GM18502 (cell line): ENCODE results near the gene CHRNA9.
A peak's percentile ranks its signal among the peaks of the same experiment; 100 is the strongest.

Source experiments
- ATAC-seq: cut with Tn5 transposase; IDR thresholded peaks from one replicate; pipeline ENCODE4 v1.9.1; 2021; ENCODE audit warnings: mild to moderate bottlenecking; ENCODE audit not compliant: unreplicated experiment, poor library complexity

The CHRNA9 gene

DNA sequence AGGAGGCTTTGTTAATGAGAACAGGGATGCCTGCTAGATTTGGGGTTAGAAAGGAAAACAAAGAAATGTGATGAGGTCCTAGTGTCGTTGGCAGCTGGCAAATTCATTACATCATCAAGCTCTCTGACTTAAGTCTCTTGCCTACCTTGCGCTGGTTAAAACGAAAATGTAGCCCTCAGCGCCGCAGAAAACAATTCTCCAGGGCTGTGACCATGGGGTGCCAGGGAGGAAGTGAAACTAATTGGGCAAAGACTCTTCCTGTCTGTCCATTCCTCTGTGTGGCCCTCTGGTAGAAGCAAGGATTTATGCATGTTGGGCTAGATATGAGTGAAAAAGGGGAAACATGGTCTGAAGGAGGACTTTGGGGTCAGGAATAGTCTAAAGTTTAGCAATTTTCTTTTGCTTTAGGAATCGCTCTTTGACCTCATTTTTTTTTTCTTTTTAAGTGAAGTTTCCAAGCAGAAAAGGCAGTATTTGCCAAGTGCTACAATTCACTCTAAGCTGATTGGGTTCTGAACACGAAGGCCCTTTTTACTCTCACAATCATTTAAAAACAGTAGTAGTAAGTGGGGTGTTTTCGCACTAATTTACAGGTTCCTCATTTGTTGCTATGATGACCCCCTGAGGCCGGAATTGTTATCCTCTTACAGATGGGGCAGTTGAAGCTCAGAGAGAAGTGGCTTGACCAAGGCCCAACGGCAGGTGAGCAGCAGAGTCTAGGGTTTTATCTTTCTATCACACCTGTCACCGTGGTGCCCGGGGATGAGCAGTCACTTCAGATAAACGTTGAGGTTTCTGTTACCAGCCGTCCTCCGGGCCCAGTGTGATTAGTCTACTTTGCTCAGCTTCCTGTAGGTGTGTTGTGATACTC, 27.3 kb upstream of the CHRNA9 start:
- ATAC-seq = peak; percentile 27

- no peak for ATAC-seq
Observed at GRCh38 chr4:40308528-40309122, 26.5 kb upstream of the CHRNA9 start.

DNA sequence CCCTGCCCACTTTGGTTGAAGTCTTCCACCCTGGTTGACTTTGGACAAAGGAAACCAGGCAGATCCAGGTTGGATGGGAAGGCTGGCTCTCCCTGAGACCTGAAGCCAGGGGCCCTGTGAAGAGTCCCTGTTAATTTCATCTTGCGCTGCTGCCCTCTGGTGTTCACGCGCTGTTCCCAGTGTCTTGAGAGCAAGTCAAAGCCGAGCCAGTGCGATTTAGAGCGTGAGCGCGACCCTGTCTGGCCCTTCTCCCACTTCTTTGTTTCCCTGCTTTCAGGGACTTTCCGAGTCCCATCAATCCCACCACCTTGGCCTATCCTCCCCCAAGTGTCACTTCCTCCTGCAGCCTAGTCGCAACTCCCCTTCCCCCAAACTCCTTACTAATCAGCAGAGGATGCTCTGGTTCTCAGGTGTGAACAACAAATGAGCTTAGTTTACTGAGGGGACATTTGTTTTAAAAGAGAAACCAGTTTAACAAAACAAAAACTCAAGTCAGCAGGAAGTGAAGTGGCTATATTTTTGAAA, 25.8 kb upstream of the CHRNA9 start:
- ATAC-seq = peak; percentile 41

DNA sequence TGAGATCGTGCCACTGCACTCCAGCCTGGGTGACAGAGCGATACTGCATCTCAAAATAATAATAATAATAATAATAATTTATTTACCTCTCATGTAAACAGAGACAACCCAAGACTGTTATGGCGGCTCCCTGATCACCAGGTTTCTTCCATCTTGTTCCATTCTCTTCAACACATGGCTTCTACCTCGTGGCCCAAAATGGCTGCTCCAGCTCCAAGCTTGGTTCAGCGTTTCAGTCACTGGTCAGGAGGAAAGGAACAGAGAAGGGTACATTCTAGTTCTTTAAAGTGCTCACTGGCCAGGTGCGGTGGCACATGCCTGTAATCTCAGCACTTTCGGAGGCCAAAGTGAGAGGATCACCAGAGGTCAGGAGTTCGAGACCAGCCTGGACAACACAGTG, 24.9 kb upstream of the CHRNA9 start:
- no peak for ATAC-seq

GRCh38 chr4:40311811-40312346, 23.3 kb upstream of the CHRNA9 start:
- no peak for ATAC-seq

DNA sequence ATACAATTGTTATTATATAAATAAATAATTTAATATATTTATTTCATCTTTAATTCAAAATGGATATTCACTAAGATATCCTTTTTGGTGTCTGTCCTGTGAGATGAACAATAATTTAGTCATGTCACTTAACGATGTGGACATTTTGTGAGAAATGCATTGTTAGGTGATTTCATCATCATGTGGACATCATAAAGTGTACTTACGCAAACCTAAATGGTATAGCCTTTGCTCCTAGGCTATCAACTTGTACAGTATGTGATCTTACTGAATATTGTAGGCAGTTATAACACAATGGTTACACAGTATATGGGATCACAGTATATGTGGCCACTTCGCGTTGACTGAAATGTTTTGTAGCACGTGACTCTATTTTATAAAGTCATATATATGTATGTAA, 20.2 kb upstream of the CHRNA9 start:
- ATAC-seq = no peak

DNA sequence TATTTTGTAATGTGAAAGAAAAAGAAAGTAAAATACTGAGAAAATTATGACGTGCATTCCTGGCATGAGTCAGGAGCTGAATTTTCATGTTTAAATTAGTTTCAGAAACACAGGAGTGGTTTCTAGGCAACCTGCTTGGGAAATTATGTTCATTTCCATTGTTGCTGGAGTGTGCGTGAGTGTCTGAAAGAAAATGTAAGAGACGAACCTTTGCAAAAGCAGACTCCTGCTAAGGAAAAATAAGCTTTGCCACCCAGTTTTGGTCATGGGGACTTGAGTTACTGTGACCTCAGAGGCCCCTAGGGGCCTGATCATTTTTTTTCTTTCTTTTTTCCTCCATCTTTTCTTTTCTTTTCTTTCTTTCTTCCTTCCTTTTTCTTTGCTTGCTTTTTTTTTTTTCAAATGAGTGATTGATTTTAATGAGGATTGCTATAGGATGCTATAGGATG, 18.8 kb upstream of the CHRNA9 start:
- ATAC-seq = peak; percentile 34

DNA sequence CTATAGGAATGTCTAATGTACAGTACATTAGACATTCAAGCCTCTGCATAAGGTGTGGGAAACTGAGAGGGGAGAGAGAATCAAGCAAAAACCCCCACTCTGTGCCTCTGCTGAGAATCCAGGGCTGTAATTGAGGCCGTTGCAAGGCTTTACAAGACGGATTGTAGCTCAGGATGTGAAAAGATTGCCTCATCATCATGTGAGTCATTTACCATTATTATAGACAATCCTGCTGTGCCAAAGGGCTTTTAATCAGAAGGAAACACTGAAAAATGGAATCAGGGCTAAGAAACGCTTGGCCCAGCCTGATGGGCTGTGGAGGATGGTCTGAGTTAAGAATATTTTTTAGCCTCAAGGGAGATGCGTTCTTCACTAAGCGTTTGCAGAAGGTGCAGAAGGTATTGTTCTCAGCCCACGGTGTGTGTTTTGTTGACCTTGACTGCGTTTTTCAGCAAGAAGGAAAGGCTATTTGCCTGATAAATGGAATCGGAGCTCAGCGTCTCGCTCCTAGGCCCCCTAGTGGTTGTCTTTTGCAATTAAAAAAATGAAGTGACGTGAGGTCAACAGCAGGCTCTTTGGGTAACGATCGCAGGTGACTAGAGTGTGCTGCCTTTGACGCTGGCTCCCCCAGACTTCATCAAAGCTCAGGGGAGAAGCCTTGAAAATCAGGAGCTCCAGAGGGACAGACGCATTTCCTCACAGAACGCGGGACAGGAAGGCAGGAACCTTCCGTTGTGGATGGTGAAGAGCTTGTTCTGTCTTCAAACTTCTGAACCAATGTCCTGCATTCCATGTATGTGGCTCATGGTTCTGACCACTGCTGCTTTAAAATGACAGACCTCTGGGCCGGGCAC, 18.1 kb upstream of the CHRNA9 start:
- peak; percentile 76 for ATAC-seq

- ATAC-seq = no peak
Observed at GRCh38 chr4:40317916-40318658, 17.0 kb upstream of the CHRNA9 start.

DNA sequence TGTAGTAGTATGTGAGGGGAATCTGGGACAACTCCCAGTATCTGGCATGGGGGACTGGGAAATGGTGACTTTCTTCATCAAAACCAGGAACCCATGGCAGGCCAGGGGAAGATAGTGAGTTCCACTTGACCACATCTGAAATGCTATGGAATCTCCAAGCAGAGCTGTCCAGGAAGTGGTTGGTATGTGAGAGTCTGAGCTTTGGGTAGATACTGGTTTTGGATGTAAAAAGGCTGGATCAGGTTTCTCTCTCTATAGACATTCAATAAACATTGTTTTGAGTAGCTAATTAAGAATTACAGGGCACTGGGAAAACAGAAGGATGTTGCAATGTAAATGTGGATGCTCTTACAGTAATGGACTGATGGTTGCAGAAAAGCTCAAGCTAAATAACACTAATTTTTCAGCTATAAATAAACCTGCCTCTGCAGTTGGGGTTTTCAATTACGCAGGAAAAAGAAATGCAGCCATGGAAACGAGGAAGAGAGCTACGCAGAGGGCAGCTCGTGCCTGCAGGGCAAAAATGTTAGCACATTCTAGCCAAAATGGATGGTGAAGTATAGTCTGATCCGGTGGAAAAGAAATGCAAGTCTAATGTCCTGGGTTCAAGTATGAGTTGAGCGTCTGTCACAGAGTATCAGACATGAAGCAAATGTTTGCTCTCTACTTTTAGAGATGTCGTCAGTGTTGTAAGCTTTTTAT, 13.4 kb upstream of the CHRNA9 start:
- ATAC-seq = no peak

- no peak for ATAC-seq
Observed at GRCh38 chr4:40322811-40323210, 12.3 kb upstream of the CHRNA9 start.

DNA sequence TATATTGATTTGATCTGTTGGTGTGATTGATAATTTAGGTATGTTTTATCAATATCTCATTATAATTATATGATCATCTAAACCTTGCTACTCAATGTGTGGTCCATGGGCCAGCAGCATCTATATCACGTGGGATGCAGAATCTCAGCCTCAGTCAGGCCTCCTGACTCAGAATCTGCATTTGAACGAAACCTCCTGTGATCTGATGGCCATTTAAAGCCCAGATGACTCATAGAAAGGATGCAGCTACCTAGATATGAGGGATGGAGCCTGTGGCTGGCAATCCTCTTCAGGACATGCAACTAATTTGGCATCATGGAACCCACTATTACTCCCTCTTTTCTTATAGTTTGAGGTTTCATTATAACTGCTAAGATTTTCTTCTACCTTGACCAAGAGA, 11.3 kb upstream of the CHRNA9 start:
- no peak for ATAC-seq

DNA sequence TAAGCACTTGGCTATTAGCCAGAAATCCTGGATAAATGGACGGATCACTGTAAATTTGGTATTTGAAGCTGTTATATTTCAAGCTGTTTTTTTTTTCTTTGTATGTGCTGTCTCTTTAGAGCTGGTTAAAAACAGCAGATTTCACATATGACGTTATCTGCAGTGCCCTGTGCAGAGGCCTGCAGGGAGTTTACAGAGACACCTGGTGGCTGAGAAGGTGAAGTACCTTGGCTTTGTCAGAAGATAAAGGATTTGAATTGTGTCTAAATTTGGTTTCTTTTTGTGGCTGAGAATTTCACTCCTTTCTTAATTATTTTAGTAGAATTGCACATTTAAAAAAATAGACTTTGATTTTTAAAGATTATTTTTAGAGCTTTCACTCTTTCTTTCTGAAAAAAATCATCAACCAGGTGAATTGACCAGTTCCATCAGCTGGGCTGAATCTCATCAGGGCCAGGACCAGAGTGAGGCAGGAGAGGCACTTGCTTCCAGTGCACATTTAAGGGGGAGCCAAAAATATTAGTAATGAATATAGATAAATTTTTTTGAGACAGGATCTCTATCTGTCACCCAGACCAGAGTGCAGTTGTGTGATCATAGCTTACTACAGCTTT, 9.6 kb upstream of the CHRNA9 start:
- ATAC-seq = peak; percentile 95

- no peak for ATAC-seq
Observed at GRCh38 chr4:40327340-40327739, 7.8 kb upstream of the CHRNA9 start.

DNA sequence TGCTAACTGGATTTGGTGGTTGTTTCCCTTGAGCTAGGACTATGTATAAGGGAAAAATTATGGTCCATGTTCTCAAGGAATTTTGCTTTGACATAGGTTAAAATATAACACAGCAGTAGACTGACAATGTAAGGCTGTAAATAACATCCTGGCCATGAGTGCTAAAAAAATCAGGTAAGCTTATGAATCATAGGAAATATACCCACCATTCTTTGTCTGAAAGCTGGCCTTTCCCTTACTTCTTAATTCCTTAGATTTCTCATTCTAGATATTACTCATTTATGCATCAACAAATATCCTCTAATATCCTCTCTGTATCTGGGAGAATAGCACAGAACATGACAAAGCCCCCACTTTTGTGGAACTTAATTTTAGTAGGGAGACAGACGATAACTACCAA, 6.8 kb upstream of the CHRNA9 start:
- ATAC-seq = no peak

DNA sequence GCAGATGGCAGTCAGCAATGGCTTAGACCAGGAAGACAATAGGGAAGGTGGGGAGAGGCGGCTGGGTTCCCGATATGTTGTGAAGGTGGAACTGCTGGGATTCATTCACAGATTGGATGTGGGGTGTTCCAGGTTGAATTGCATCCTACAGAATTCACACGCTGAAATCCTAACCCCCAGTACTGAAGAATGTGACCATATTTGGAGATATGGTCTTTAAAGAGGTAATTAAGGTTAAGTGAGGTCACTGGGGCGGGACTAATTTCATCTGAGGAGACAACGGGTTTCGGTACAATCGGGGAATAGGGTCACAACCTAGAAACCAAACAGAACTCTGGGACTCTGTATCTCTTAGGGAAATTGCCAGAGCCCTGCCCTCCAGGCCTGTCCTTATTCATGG, 5.3 kb upstream of the CHRNA9 start:
- no peak for ATAC-seq

DNA sequence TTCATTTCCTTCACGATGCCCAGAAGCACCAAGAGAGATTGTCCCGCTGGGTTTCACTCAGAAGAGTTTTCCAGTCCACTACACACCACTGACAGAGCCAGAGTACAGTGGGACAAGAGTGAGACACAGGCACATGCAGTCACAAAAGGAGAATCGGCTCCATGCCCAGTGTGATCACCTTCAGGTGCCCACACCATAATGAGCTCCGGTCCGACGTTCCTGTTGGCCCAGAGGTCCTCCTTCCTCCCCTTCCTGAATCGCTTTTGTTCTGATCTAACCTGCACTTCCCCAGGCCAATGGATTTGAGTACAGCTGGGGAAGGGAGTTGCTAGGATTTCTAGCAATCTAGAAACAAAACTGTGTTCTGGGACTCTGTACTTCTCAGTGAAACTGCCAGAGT, 4.6 kb upstream of the CHRNA9 start:
- no peak for ATAC-seq

- ATAC-seq = no peak
Observed at GRCh38 chr4:40331101-40331745, 3.9 kb upstream of the CHRNA9 start.
